ENCODE results near the gene IMPDH1.

Gene IMPDH1

GRCh38 chr7:128405471-128406313 lies 4.1 kb downstream of the IMPDH1 start:
- DNase-seq (ENCODE audit: low spot score) = peak; percentile 71

- DNase-seq (ENCODE audit: low spot score) = no peak
Measured at GRCh38 chr7:128404886-128405470, 4.8 kb downstream of the IMPDH1 start.

- no peak for DNase-seq (ENCODE audit: low spot score)
Measured at GRCh38 chr7:128404143-128404681, 5.6 kb downstream of the IMPDH1 start.

- DNase-seq (ENCODE audit: low spot score) = no peak
Measured at GRCh38 chr7:128403676-128404075, 6.1 kb downstream of the IMPDH1 start.

GRCh38 chr7:128402356-128402755 lies 7.4 kb downstream of the IMPDH1 start:
- no peak for DNase-seq (ENCODE audit: low spot score)

GRCh38 chr7:128400566-128400965 lies 9.2 kb downstream of the IMPDH1 start:
- no peak for DNase-seq (ENCODE audit: low spot score)

- no peak for DNase-seq (ENCODE audit: low spot score)
Measured at GRCh38 chr7:128399991-128400390, 9.8 kb downstream of the IMPDH1 start.

- no peak for DNase-seq (ENCODE audit: low spot score)
Measured at GRCh38 chr7:128398841-128399135, 11.0 kb downstream of the IMPDH1 start.

- peak; percentile 88 for DNase-seq (ENCODE audit: low spot score)
Measured at GRCh38 chr7:128398016-128398840, 11.6 kb downstream of the IMPDH1 start.

GRCh38 chr7:128396357-128396756 lies 13.4 kb downstream of the IMPDH1 start:
- DNase-seq (ENCODE audit: low spot score) = no peak

- DNase-seq (ENCODE audit: low spot score) = no peak
Measured at GRCh38 chr7:128395748-128396147, 14.0 kb downstream of the IMPDH1 start.

- no peak for DNase-seq (ENCODE audit: low spot score)
Measured at GRCh38 chr7:128394904-128395496, 14.8 kb downstream of the IMPDH1 start.

- DNase-seq (ENCODE audit: low spot score) = no peak
Measured at GRCh38 chr7:128393526-128394330, 16.1 kb downstream of the IMPDH1 start.

- no peak for DNase-seq (ENCODE audit: low spot score)
Measured at GRCh38 chr7:128392446-128393327, 17.1 kb downstream of the IMPDH1 start.

- DNase-seq (ENCODE audit: low spot score) = no peak
Measured at GRCh38 chr7:128391805-128392204, 18.0 kb downstream of the IMPDH1 start.

GRCh38 chr7:128390871-128391565 lies 18.8 kb downstream of the IMPDH1 start:
- DNase-seq (ENCODE audit: low spot score) = no peak

- DNase-seq (ENCODE audit: low spot score) = no peak
Measured at GRCh38 chr7:128389618-128390329, 20.0 kb downstream of the IMPDH1 start.

GRCh38 chr7:128389085-128389617 lies 20.6 kb downstream of the IMPDH1 start:
- no peak for DNase-seq (ENCODE audit: low spot score)

- no peak for DNase-seq (ENCODE audit: low spot score)
Measured at GRCh38 chr7:128388145-128388485, 21.7 kb downstream of the IMPDH1 start.

All from HuH-7 (cell line).